ENCODE measurements around the gene SIAH1. TPM values are rescaled to one million over a fixed set of nuclear protein-coding genes. Genes with fewer than 3 reads are reported as not detected.

The SIAH1 gene
- total and polyA plus RNA-seq, 9 of the 15 experiments (the other 6 are each of a cell fraction or from before 2014, with no cell fraction given): 4.1 to 14.3 (median 12.5) TPM

DNA sequence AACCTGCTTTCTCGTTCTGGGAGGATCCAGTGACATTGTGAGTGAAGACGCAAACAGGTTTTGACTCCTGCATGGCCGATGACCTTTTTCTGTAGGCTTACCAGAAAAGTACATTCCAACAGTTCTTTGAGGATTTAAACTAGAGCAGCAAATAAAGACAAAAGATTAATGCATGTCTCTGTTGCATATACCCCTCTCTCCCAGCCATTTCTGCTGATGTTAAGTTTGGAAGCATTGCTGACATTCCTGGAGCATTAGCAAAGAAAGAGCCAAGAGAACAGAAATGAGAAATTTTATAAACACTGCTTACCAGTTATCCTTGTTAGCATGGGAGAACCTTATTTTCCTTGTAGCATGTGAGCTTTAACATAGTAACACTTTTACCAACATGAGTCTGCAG, 49.3 kb downstream of the SIAH1 start (continued):
- TF ChIP-seq, protein P1, sequence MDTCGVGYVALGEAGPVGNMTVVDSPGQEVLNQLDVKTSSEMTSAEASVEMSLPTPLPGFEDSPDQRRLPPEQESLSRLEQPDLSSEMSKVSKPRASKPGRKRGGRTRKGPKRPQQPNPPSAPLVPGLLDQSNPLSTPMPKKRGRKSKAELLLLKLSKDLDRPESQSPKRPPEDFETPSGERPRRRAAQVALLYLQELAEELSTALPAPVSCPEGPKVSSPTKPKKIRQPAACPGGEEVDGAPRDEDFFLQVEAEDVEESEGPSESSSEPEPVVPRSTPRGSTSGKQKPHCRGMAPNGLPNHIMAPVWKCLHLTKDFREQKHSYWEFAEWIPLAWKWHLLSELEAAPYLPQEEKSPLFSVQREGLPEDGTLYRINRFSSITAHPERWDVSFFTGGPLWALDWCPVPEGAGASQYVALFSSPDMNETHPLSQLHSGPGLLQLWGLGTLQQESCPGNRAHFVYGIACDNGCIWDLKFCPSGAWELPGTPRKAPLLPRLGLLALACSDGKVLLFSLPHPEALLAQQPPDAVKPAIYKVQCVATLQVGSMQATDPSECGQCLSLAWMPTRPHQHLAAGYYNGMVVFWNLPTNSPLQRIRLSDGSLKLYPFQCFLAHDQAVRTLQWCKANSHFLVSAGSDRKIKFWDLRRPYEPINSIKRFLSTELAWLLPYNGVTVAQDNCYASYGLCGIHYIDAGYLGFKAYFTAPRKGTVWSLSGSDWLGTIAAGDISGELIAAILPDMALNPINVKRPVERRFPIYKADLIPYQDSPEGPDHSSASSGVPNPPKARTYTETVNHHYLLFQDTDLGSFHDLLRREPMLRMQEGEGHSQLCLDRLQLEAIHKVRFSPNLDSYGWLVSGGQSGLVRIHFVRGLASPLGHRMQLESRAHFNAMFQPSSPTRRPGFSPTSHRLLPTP (IDR thresholded peaks at IDR 0.05; ENCODE audit: borderline replicate concordance, extremely low read depth, insufficient read length): no peak
- TF ChIP-seq KDM2B (CRISPR knock-in tag; IDR thresholded peaks at IDR 0.05) (no peak), MEF2D (tag; conservative IDR thresholded peaks at IDR 0.05; ENCODE audit: low read depth) (no peak), TARDBP (IDR thresholded peaks at IDR 0.05) (no peak)

DNA sequence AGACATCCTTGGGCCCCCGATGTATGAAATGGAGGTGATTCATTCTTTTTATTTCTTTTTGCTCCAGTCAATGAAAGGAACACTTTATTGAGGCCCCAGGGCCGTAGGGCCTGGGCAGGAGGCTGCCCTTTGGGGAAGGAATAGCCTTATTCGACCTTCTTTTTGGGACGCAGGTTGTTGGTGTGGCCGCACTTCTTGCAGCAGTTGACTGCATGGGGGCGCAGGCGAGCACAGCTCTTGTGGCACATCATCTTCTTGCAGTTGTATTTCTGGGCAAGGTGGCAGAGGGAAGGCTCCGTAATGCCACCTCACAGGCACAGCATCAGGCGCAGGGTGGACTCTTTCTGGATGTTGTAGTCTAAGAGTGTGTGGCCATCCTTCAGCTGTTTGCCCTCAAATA, 50.9 kb downstream of the SIAH1 start:
- BruUV-seq (replicated peaks): no TSS peak

More for the DNA sequence above, 50.9 kb downstream of the SIAH1 start:
- no peak overlapping the region for H3K4me3 ChIP-seq
- no peaks in the 10 kb centered on the region for H3K9me3 ChIP-seq (replicated peaks; ENCODE audit: control insufficient read depth, insufficient read depth, low read depth, low read length)
- no peak overlapping the region for H3K9ac ChIP-seq (ENCODE audit: insufficient read depth in 1 of 2, low read depth in 2 of 2, low read length in 2 of 2)
- intact Hi-C loops (cut with micrococcal nuclease) (no loop called here), in situ Hi-C loops (cut with MboI) (no loop called here)
- no peaks in the 10 kb centered on the region for H4K20me1 ChIP-seq (replicated peaks; ENCODE audit: control insufficient read depth, insufficient read depth, low read length)
- no peak overlapping the region for H3K27ac ChIP-seq (ENCODE audit: extremely low read depth, low read depth, low read length)
- no peaks in the 10 kb centered on the region for H3K27me3 ChIP-seq (ENCODE audit: control insufficient read depth in 2 of 2, insufficient read depth in 2 of 2, low read length in 2 of 2)
- 90% methylated on average over 8 of the region's 9 CpGs for WGBS (ENCODE audit: insufficient coverage, low coverage, missing lambda C conversion rate)
- ATAC-seq (no peak), FAIRE-seq (no peak), DNase-seq (ENCODE audit: extremely low read depth in 1 of 4, low spot score in 3 of 4) (no peak)
- peaks cover 49% of the 10 kb centered on the region; the same call in 2 of the 3 replicates for H3K36me3 ChIP-seq (ENCODE audit: control insufficient read depth, insufficient read depth, low read length)
- CTCF ChIA-PET (ENCODE audit: low intra/inter-chr PET ratio): no interaction called here
- POLR2A ChIA-PET: no interaction called here
- no peak for TF ChIP-seq FOXK2 (conservative IDR thresholded peaks at IDR 0.05 in 1 of 2, IDR thresholded peaks at IDR 0.05 in 1 of 2; ENCODE audit: low read depth in 2 of 2)
- TF ChIP-seq, protein P2, sequence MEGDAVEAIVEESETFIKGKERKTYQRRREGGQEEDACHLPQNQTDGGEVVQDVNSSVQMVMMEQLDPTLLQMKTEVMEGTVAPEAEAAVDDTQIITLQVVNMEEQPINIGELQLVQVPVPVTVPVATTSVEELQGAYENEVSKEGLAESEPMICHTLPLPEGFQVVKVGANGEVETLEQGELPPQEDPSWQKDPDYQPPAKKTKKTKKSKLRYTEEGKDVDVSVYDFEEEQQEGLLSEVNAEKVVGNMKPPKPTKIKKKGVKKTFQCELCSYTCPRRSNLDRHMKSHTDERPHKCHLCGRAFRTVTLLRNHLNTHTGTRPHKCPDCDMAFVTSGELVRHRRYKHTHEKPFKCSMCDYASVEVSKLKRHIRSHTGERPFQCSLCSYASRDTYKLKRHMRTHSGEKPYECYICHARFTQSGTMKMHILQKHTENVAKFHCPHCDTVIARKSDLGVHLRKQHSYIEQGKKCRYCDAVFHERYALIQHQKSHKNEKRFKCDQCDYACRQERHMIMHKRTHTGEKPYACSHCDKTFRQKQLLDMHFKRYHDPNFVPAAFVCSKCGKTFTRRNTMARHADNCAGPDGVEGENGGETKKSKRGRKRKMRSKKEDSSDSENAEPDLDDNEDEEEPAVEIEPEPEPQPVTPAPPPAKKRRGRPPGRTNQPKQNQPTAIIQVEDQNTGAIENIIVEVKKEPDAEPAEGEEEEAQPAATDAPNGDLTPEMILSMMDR (IDR thresholded peaks at IDR 0.05 in 2 of 3, conservative IDR thresholded peaks at IDR 0.05 in 1 of 3; ENCODE audit: insufficient read depth in 2 of 3, low read depth in 1 of 3, low read length in 3 of 3): 0 out of 6 replicates have a peak, but pooled peaks of 2 of the 3 experiments have one; percentile 3 to 8
- no peaks in the 10 kb centered on the region for H3K9me1 ChIP-seq (ENCODE audit: control insufficient read depth, insufficient read depth, low read length)
- no peak overlapping the region for H2AFZ ChIP-seq (ENCODE audit: low read depth, low read length)
- no peak overlapping the region for H3K4me2 ChIP-seq (ENCODE audit: insufficient read depth, low read length)
- no peaks in the 10 kb centered on the region for H3K79me2 ChIP-seq (ENCODE audit: control insufficient read depth, insufficient read depth, low read length)
- H3K4me1 ChIP-seq (replicated peaks in 1 of 2; ENCODE audit: control insufficient read depth in 2 of 2, insufficient read depth in 2 of 2, low read length in 2 of 2): no peaks in the 10 kb centered on the region

All from K562 (cell line).